GM12878 (cell line): Measurements from ENCODE around the gene DMPK. TPM values are rescaled to one million over a fixed set of nuclear protein-coding genes. Genes with fewer than 3 reads are reported as not detected.
A peak's percentile ranks its signal among the peaks of the same experiment; 100 is the strongest.

Experiments
- ATAC-seq: fragments of 200-7000 bp; cut with Tn5 transposase; 3 replicates; pipeline ENCODE4 v1.9.1; 2020; ENCODE audit warnings: mild to moderate bottlenecking, moderate library complexity
- BruUV-seq: library from RNA; stranded (reverse); fragments of 400-500 nt; replicated peaks from 2 replicates; lab custom pipeline; 2021; lab: Mats Ljungman, UMichigan
- CTCF ChIA-PET: fragments of 300-600 bp; sonication (Branson Sonifier 250); formaldehyde crosslinking; extraction: SDS; loops from one replicate; lab custom pipeline; 2021; ENCODE audit warnings: inconsistent platforms; lab: Yijun Ruan, JAX
- POLR2A ChIA-PET: fragments of 350-600 bp; formaldehyde crosslinking; extraction: SDS; loops from one replicate; lab custom pipeline; 2021; ENCODE audit warnings: inconsistent platforms; lab: Charles Lee
- RAD21 ChIA-PET: fragments of 300-600 bp; sonication (Branson Sonifier 250); formaldehyde crosslinking; loops from one replicate; lab custom pipeline; 2023; ENCODE audit warnings: antibody characterized with exemption; ENCODE audit not compliant: unreplicated experiment; lab: Charles Lee
- SMC1A ChIA-PET: fragments of 300-600 bp; sonication (Branson Sonifier 250); formaldehyde crosslinking; loops from one replicate; lab custom pipeline; 2023; ENCODE audit not compliant: unreplicated experiment, uncharacterized antibody; lab: Charles Lee
- DNase-seq: peaks from one replicate; pipeline ENCODE4 v3.0.0-alpha.2; 2011; ENCODE audit warnings: low read depth, low spot score
- FAIRE-seq: peaks from 3 replicates; lab custom pipeline; 2011; peaks lifted over from hg19 to GRCh38; lab: Jason Lieb, UNC
- H2AFZ ChIP-seq: 2 replicates; pipeline ENCODE4 v1.6.0; 2011; ENCODE audit warnings: low read depth, low read length, control low read depth; ENCODE audit not compliant: control insufficient read depth
- H3K27ac ChIP-seq: 2 replicates; pipeline ENCODE4 v1.5.1; 2011; ENCODE audit warnings: control low read depth; ENCODE audit not compliant: control insufficient read depth, insufficient read depth
- H3K27me3 ChIP-seq, 2 experiments: replicated peaks in 1 of 2; 2 replicates each; pipeline versions ENCODE4 v1.6.0 to v1.6.1; 2011; ENCODE audit warnings: low read length in 1 of 2; ENCODE audit not compliant: control insufficient read depth in 2 of 2, insufficient read depth in 2 of 2
- H3K36me3 ChIP-seq, 2 experiments: 2 replicates each; pipeline ENCODE4 v1.5.1; 2011; ENCODE audit warnings: low read length in 1 of 2; ENCODE audit not compliant: control insufficient read depth in 2 of 2, insufficient read depth in 2 of 2
- H3K4me1 ChIP-seq: 2 replicates; pipeline ENCODE4 v1.6.1; 2011; ENCODE audit warnings: mild to moderate bottlenecking, low read length, moderate library complexity, mixed read lengths; ENCODE audit not compliant: control insufficient read depth, insufficient read depth
- H3K4me2 ChIP-seq: 2 replicates; pipeline ENCODE4 v1.6.0; 2011; ENCODE audit warnings: control low read depth; ENCODE audit not compliant: control insufficient read depth, insufficient read depth
- H3K4me3 ChIP-seq: fragments of 200-600 bp; sonication (generic); 2 replicates; pipeline ENCODE4 v1.5.1; 2016
- H3K79me2 ChIP-seq: 2 replicates; pipeline ENCODE4 v1.6.0; 2011; ENCODE audit warnings: low read length; ENCODE audit not compliant: control insufficient read depth, insufficient read depth
- H3K9ac ChIP-seq: 2 replicates; pipeline ENCODE4 v1.8.0; 2011; ENCODE audit warnings: low read length, control low read depth, mixed read lengths; ENCODE audit not compliant: control insufficient read depth, insufficient read depth
- H3K9me3 ChIP-seq: replicated peaks from 3 replicates; pipeline ENCODE4 v1.5.1; 2011; ENCODE audit warnings: mild to moderate bottlenecking, low read length; ENCODE audit not compliant: control insufficient read depth, insufficient read depth
- H4K20me1 ChIP-seq: 2 replicates; pipeline ENCODE4 v1.6.0; 2011; ENCODE audit not compliant: control insufficient read depth, insufficient read depth
- ATF3 ChIP-seq: IDR thresholded peaks from 2 replicates; pipeline ENCODE4 v1.6.1; 2011; ENCODE audit warnings: low read depth, mild to moderate bottlenecking, low read length, moderate library complexity, borderline replicate concordance; ENCODE audit errors: extremely low read depth
- CREM ChIP-seq: IDR thresholded peaks from 2 replicates; pipeline ENCODE4 v1.6.1; 2014; ENCODE audit warnings: antibody characterized with exemption, low read depth
- GABPA ChIP-seq: IDR thresholded peaks from 2 replicates; pipeline ENCODE4 v1.6.1; 2014; ENCODE audit warnings: antibody characterized with exemption, low read depth, mild to moderate bottlenecking, inconsistent platforms
- GATAD2B ChIP-seq: fragments of 450-650 bp; conservative IDR thresholded peaks from 2 replicates; pipeline ENCODE4 v1.6.1; 2017; ENCODE audit warnings: low read depth, mild to moderate bottlenecking, moderate library complexity
- HCFC1 ChIP-seq: fragments of 150-350 bp; IDR thresholded peaks from 2 replicates; pipeline ENCODE4 v1.6.1; 2014; ENCODE audit warnings: low read length
- HDGF ChIP-seq: fragments of 450-650 bp; IDR thresholded peaks from 2 replicates; pipeline ENCODE4 v1.6.1; 2016; ENCODE audit warnings: antibody characterized with exemption
- KAT2A ChIP-seq: conservative IDR thresholded peaks from 2 replicates; pipeline ENCODE4 v1.6.1; 2011; ENCODE audit warnings: low read depth, low read length; ENCODE audit not compliant: control insufficient read depth
- KDM1A ChIP-seq: fragments of 200-600 bp; sonication (generic); IDR thresholded peaks from 2 replicates; pipeline ENCODE4 v1.6.1; 2016; ENCODE audit warnings: borderline replicate concordance
- NBN ChIP-seq: fragments of 450-650 bp; IDR thresholded peaks from 2 replicates; pipeline ENCODE4 v1.6.1; 2016
- NR2C2 ChIP-seq: IDR thresholded peaks from 2 replicates; pipeline ENCODE4 v1.6.1; 2011; ENCODE audit warnings: borderline replicate concordance, low read depth; ENCODE audit not compliant: control insufficient read depth, insufficient read length
- NR2F1 ChIP-seq: fragments of 450-650 bp; conservative IDR thresholded peaks from 2 replicates; pipeline ENCODE4 v1.6.1; 2017; ENCODE audit warnings: mild to moderate bottlenecking
- POU2F2 ChIP-seq: IDR thresholded peaks from 3 replicates; pipeline ENCODE4 v1.6.1; 2011; ENCODE audit warnings: low read depth, mild to moderate bottlenecking, low read length, borderline replicate concordance
- SKIL ChIP-seq: fragments of 450-650 bp; IDR thresholded peaks from 2 replicates; pipeline ENCODE4 v1.6.1; 2017; ENCODE audit warnings: mild to moderate bottlenecking, low read depth, inconsistent platforms; ENCODE audit not compliant: poor library complexity, severe bottlenecking
- STAT1 ChIP-seq: fragments of 450-650 bp; conservative IDR thresholded peaks from 2 replicates; pipeline ENCODE4 v1.6.1; 2014; ENCODE audit warnings: antibody characterized with exemption, mild to moderate bottlenecking
- WRNIP1 ChIP-seq: IDR thresholded peaks from 2 replicates; pipeline ENCODE4 v1.6.1; 2011; ENCODE audit warnings: low read depth, low read length, improper control_type of control experiment, borderline replicate concordance
- ZNF384 ChIP-seq: IDR thresholded peaks from 2 replicates; pipeline ENCODE4 v1.6.1; 2012; ENCODE audit warnings: low read depth, mild to moderate bottlenecking, low read length, improper control_type of control experiment, borderline replicate concordance
- ZNF622 ChIP-seq: fragments of 450-650 bp; IDR thresholded peaks from 2 replicates; pipeline ENCODE4 v1.6.1; 2017; ENCODE audit warnings: mild to moderate bottlenecking, inconsistent platforms
- WGBS: methylation state at CpG from one replicate; pipeline ENCODE4 v1.1.6; 2016; ENCODE audit warnings: low lambda C conversion rate; ENCODE audit not compliant: insufficient replicate concordance, insufficient coverage; ENCODE audit errors: missing lambda C conversion rate; 5-methylcytosine and 5-hydroxymethylcytosine counted together
- in situ Hi-C: fragments of 300-500 bp; cut with MboI; formaldehyde crosslinking; loops from 9 replicates; pipeline ENCODE4 v1.14.3; 2018; ENCODE audit warnings: mixed read lengths
- intact Hi-C: fragments of 100-400 bp; cut with micrococcal nuclease; formaldehyde crosslinking; loops from one replicate; pipeline ENCODE4 v1.14.2; 2022; ENCODE audit not compliant: unreplicated experiment
- polyA plus RNA-seq, 11 experiments: library from polyadenylated mRNA; depleted of rRNA in 4 of 11; unstranded in 6 of 11; stranded (reverse) in 5 of 11; fragments of >200 nt; fragmentation: Nextera tagmentation in 4 of 11; fragmentation: Illumina TruSeq in 1 of 11; extraction: Ambion mirVana in 4 of 11; extraction: Trizol in 1 of 11; gene quantifications; 1 replicate in 1 of 11; 2 replicates in 10 of 11; pipeline versions ENCODE4 v1.2.1 to v1.2.3, GENCODE V29; 2011 to 2016; ENCODE audit warnings: inconsistent platforms in 2 of 11, missing spikeins in 2 of 11, low read depth in 1 of 11
- total RNA-seq, 4 experiments: library from RNA; depleted of rRNA in 3 of 4; stranded (reverse); fragments of >200 nt in 3 of 4; fragmentation: Illumina TruSeq in 1 of 4; extraction: Trizol in 1 of 4; gene quantifications; 2 replicates each; pipeline versions ENCODE4 v1.2.1 to v1.2.3, GENCODE V29; 2013 to 2021
- TF ChIP-seq, protein P1 (sequence below): IDR thresholded peaks from 2 replicates; pipeline ENCODE4 v1.6.1; 2011; ENCODE audit warnings: mild to moderate bottlenecking, low read depth, low read length, moderate library complexity; ENCODE audit not compliant: insufficient replicate concordance
- TF ChIP-seq, protein P2 (sequence below): IDR thresholded peaks from 2 replicates; pipeline ENCODE4 v1.6.1; 2012; ENCODE audit warnings: low read length, inconsistent platforms

The DMPK gene
- total and polyA plus RNA-seq, 10 of the 15 experiments (the other 5 are each of a cell fraction or from before 2014, with no cell fraction given), result 0.60 to 33.6 (median 5.2) TPM

GRCh38 chr19:45766869-45767346 is 15.4 kb downstream of the DMPK start:
- WGBS, result 98% methylated on average over 18 of the region's 24 CpGs
- SMC1A ChIA-PET, result no interaction called here
- Histone ChIP-seq H4K20me1 (no peaks in the 10 kb centered on the region), H3K4me3 (peak overlapping the region; percentile 98; the same call in 1 of the 2 replicates), H3K27me3 (no peaks in the 10 kb centered on the region), H3K4me1 (peaks cover 4% of the 10 kb centered on the region), H3K36me3 (no peaks in the 10 kb centered on the region), H2AFZ (no peak overlapping the region), H3K9ac (no peak overlapping the region), H3K4me2 (peak overlapping the region; percentile 77), H3K9me3 (no peaks in the 10 kb centered on the region), H3K79me2 (no peaks in the 10 kb centered on the region; the same call in 1 of the 2 replicates), H3K27ac (no peak overlapping the region)
- BruUV-seq, result no TSS peak
- in situ Hi-C loops (no loop called here), intact Hi-C loops (loop anchor here (5.0 kb wide), 2 partner anchors 35 to 75 kb away; partner anchors contain the start of genes FBXO46, MEIOSIN, QPCTL and SNRPD2)
- FAIRE-seq (no peak), DNase-seq (no peak), ATAC-seq (no peak)
- CTCF ChIA-PET, result interaction anchor here (0.5 to 4.5 kb wide), 3 partner anchors 14 to 1538 kb away, joined by 5 to 110 read pairs (median 17); no protein-coding TSS in a partner anchor
- RAD21 ChIA-PET, result no interaction called here
- POLR2A ChIA-PET, result interaction anchor here (0.8 to 0.9 kb wide), 2 partner anchors 32 to 50 kb away, joined by 3 read pairs; no protein-coding TSS in a partner anchor
- no peak for TF ChIP-seq SKIL
- TF ChIP-seq KDM1A, result no peak
- no peak for TF ChIP-seq WRNIP1
- TF ChIP-seq GABPA, result no peak
- no peak for TF ChIP-seq HCFC1
- no peak for TF ChIP-seq CREM
- TF ChIP-seq ZNF384, result no peak
- TF ChIP-seq, protein P1, sequence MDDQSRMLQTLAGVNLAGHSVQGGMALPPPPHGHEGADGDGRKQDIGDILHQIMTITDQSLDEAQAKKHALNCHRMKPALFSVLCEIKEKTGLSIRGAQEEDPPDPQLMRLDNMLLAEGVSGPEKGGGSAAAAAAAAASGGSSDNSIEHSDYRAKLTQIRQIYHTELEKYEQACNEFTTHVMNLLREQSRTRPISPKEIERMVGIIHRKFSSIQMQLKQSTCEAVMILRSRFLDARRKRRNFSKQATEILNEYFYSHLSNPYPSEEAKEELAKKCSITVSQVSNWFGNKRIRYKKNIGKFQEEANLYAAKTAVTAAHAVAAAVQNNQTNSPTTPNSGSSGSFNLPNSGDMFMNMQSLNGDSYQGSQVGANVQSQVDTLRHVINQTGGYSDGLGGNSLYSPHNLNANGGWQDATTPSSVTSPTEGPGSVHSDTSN, result no peak
- TF ChIP-seq KAT2A, result no peak
- no peak for TF ChIP-seq POU2F2
- TF ChIP-seq, protein P2, sequence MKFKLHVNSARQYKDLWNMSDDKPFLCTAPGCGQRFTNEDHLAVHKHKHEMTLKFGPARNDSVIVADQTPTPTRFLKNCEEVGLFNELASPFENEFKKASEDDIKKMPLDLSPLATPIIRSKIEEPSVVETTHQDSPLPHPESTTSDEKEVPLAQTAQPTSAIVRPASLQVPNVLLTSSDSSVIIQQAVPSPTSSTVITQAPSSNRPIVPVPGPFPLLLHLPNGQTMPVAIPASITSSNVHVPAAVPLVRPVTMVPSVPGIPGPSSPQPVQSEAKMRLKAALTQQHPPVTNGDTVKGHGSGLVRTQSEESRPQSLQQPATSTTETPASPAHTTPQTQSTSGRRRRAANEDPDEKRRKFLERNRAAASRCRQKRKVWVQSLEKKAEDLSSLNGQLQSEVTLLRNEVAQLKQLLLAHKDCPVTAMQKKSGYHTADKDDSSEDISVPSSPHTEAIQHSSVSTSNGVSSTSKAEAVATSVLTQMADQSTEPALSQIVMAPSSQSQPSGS, result no peak
- TF ChIP-seq ZNF622, result no peak
- no peak for TF ChIP-seq NR2F1
- TF ChIP-seq STAT1, result no peak
- TF ChIP-seq NBN, result no peak
- no peak for TF ChIP-seq HDGF
- no peak for TF ChIP-seq NR2C2
- TF ChIP-seq GATAD2B, result no peak
- TF ChIP-seq ATF3, result no peak
